ENCODE data around the gene ARHGAP5.

ARHGAP5 gene

GRCh38 chr14:32134448-32135097 lies 57.5 kb downstream of the ARHGAP5 start:
- TF ChIP-seq, protein P1, sequence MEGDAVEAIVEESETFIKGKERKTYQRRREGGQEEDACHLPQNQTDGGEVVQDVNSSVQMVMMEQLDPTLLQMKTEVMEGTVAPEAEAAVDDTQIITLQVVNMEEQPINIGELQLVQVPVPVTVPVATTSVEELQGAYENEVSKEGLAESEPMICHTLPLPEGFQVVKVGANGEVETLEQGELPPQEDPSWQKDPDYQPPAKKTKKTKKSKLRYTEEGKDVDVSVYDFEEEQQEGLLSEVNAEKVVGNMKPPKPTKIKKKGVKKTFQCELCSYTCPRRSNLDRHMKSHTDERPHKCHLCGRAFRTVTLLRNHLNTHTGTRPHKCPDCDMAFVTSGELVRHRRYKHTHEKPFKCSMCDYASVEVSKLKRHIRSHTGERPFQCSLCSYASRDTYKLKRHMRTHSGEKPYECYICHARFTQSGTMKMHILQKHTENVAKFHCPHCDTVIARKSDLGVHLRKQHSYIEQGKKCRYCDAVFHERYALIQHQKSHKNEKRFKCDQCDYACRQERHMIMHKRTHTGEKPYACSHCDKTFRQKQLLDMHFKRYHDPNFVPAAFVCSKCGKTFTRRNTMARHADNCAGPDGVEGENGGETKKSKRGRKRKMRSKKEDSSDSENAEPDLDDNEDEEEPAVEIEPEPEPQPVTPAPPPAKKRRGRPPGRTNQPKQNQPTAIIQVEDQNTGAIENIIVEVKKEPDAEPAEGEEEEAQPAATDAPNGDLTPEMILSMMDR (IDR thresholded peaks at IDR 0.05; ENCODE audit: extremely low read depth, missing control alignments), result no peak

DNA sequence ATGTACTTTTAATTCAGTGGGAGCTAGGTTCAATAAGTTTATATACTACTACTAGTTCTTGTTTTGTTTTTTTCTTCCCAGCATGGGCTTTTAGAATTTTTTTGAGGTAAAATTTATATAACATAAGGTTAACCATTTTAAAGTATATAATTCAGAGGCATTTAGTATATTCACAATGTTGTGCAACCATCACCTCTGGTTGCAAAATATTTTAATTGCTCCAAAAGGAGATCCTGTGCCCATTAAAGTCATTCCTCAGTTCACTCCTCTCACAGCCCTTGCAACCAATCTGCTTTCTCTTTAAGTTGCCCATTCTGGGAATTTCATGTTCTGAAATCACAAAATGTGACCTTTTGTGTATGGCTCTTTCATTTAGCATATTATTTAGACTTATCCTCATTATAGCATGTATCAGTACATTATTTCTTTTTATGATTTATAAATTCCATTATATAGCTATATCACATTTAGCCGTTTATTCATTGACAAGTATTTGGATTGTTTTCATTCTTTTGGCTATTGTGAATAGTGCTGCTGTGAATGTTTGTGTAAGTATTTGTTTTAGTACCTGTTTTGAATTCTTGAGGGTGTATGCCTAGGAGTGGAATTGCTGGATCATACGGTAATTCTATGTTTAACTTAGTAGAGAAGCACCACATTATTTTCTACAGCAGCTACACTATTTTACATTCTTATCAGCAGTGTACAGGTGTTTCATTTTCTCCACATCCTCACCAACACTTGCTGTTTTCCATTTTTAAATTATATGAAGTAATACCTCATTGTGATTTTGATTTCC lies 59.1 kb downstream of the ARHGAP5 start:
- TF ChIP-seq, protein P1 (IDR thresholded peaks at IDR 0.05; ENCODE audit: extremely low read depth, missing control alignments), result no peak
- DNase-seq (ENCODE audit: low spot score), result no peak

More at GRCh38 chr14:32134448-32135097, 57.5 kb downstream of the ARHGAP5 start:
- no peak for DNase-seq (ENCODE audit: low spot score)

DNA sequence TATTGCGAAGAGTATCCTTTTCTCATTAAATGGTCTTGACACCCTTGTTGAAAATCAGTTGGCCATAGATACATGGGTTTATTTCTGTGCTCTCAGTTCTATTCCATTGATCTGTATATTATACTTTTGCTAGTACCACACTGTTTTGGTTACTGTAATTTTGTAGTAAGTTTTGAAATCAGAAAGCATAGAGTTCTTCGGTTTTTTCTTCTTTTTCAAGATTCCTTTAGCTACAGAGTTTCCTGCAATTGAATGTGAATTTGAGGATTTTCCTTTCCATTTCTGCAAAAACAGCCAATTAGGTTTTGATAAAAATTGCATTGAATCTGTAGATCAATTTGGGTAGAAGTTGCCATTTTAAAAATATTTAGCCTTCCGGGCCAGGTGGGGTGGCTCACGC lies 60.2 kb downstream of the ARHGAP5 start:
- DNase-seq (ENCODE audit: low spot score), result no peak
- TF ChIP-seq, protein P1 (IDR thresholded peaks at IDR 0.05; ENCODE audit: extremely low read depth, missing control alignments), result no peak

GRCh38 chr14:32137892-32138291 lies 60.8 kb downstream of the ARHGAP5 start:
- TF ChIP-seq, protein P1 (IDR thresholded peaks at IDR 0.05; ENCODE audit: extremely low read depth, missing control alignments), result no peak
- no peak for DNase-seq (ENCODE audit: low spot score)

- TF ChIP-seq, protein P1 (IDR thresholded peaks at IDR 0.05; ENCODE audit: extremely low read depth, missing control alignments), result no peak
- no peak for DNase-seq (ENCODE audit: low spot score)
Observed at GRCh38 chr14:32142341-32142740, 65.2 kb downstream of the ARHGAP5 start.

GRCh38 chr14:32142754-32143437 lies 65.8 kb downstream of the ARHGAP5 start:
- DNase-seq (ENCODE audit: low spot score), result no peak
- TF ChIP-seq, protein P1 (IDR thresholded peaks at IDR 0.05; ENCODE audit: extremely low read depth, missing control alignments), result no peak

DNA sequence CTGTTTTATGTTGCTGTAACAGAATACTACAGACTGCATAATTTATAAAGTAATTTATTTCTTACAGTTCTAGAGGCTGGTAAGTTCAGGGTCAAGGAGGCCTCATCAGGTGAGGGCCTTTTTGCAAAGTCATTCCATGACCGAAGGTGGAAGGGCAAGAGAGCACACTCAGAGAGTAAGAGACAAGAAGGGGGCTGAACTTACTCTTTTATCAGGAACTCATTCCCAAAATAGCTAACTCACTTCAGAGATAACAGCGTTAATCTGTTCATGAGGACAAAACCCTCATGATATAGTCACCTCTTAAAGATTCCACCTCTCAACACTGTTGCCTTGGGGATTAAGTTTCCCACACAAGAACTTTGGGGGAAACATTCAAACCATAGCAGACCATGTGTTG lies 73.3 kb downstream of the ARHGAP5 start:
- DNase-seq (ENCODE audit: low spot score), result no peak
- TF ChIP-seq, protein P1 (IDR thresholded peaks at IDR 0.05; ENCODE audit: extremely low read depth, missing control alignments), result no peak

Data from GM20000 (cell line).